Adipose tissue (tissue), 3 donors: ENCODE measurements around the gene ESD. TPM values are rescaled to one million over a fixed set of nuclear protein-coding genes. Genes with fewer than 3 reads are reported as not detected.
"Not testable (repeated sequence)": the region's sequence is repeated elsewhere in the genome, so short reads cannot be mapped to it uniquely, and the experiment has no call there.

Source experiments
- H3K27ac ChIP-seq: one replicate; pipeline ENCODE4 v1.5.1; 2013; ENCODE audit warnings: low read depth, low read length
- WGBS, 3 donors: extraction: QIAGEN DNeasy Blood & Tissue Kit; methylation state at CpG; one replicate each; pipeline ENCODE4 v1.1.7; 2013; 5-methylcytosine and 5-hydroxymethylcytosine counted together
- polyA plus RNA-seq, 3 donors: library from polyadenylated mRNA; stranded (reverse); fragments of 200-250 nt; gene quantifications; one replicate each; pipeline ENCODE4 v1.2.3, GENCODE V29; 2013
- donor health status: healthy with polysubstance abuse.
- donor health status: Bipolar disorder and iron deficiency.
- donor health status: healthy.

The ESD gene
- polyA plus RNA-seq, 3 donors, result 49.9 to 171 (median 110) TPM

GRCh38 chr13:46797501-46798237, 708 bp upstream of the ESD start:
- peak overlapping the region; percentile 20 for H3K27ac ChIP-seq
- 27 to 51% (median 40%) methylated on average over 9 of the region's 9 CpGs for WGBS, 3 donors

- H3K27ac ChIP-seq, result no peak overlapping the region
- WGBS, 3 donors, result 60 to 74% (median 66%) methylated on average over 5 of the region's 5 CpGs
These were observed 839 bp downstream of the ESD start for GRCh38 chr13:46796129-46796514.

GRCh38 chr13:46795321-46795720, 1.6 kb downstream of the ESD start:
- H3K27ac ChIP-seq, result no peak overlapping the region
- whole genome bisulfite sequencing, 3 donors, result 92 to 94% (median 92%) methylated on average over 6 of the region's 6 CpGs

GRCh38 chr13:46783504-46783903, 13.5 kb downstream of the ESD start:
- WGBS, 3 donors, result 89 to 92% (median 92%) methylated on average over 3 of the region's 3 CpGs
- no peak overlapping the region for H3K27ac ChIP-seq

GRCh38 chr13:46782691-46783090, 14.3 kb downstream of the ESD start:
- 55 to 75% (median 72%) methylated on average over 2 of the region's 2 CpGs for WGBS, 3 donors
- no peak overlapping the region for H3K27ac ChIP-seq

- no peak overlapping the region for H3K27ac ChIP-seq
- 86 to 92% (median 87%) methylated on average over 1 of the region's 1 CpG for WGBS, 3 donors
These were observed 14.9 kb downstream of the ESD start for GRCh38 chr13:46782066-46782465.

GRCh38 chr13:46778890-46779289, 18.1 kb downstream of the ESD start:
- no peak overlapping the region for H3K27ac ChIP-seq
- 82 to 93% (median 87%) methylated on average over 2 of the region's 2 CpGs for WGBS, 3 donors

- WGBS, 3 donors, result 81 to 87% (median 82%) methylated on average over 3 of the region's 3 CpGs
- H3K27ac ChIP-seq, result no peak overlapping the region
These were observed 18.9 kb downstream of the ESD start for GRCh38 chr13:46778095-46778494.

GRCh38 chr13:46775385-46776107, 21.4 kb downstream of the ESD start:
- 78 to 89% (median 86%) methylated on average over 8 of the region's 8 CpGs for WGBS, 3 donors
- no peak overlapping the region for H3K27ac ChIP-seq

GRCh38 chr13:46773541-46773940, 23.4 kb downstream of the ESD start:
- no peak overlapping the region for H3K27ac ChIP-seq
- 67 to 76% (median 75%) methylated on average over 2 of the region's 2 CpGs for WGBS, 3 donors

GRCh38 chr13:46771693-46772092, 25.3 kb downstream of the ESD start:
- H3K27ac ChIP-seq, result no peak overlapping the region

- 90 to 98% (median 97%) methylated on average over 3 to 4 of the region's 4 CpGs for WGBS, 3 donors
- H3K27ac ChIP-seq, result not testable (repeated sequence)
These were observed 27.0 kb downstream of the ESD start for GRCh38 chr13:46769925-46770324.

GRCh38 chr13:46761866-46762265, 35.1 kb downstream of the ESD start:
- no peak overlapping the region for H3K27ac ChIP-seq
- 71 to 86% (median 83%) methylated on average over 5 of the region's 5 CpGs for WGBS, 3 donors

GRCh38 chr13:46761174-46761573, 35.8 kb downstream of the ESD start:
- H3K27ac ChIP-seq, result no peak overlapping the region
- 87 to 96% (median 95%) methylated on average over 4 of the region's 4 CpGs for WGBS, 3 donors

GRCh38 chr13:46759846-46760245, 37.1 kb downstream of the ESD start:
- no peak overlapping the region for H3K27ac ChIP-seq

GRCh38 chr13:46757640-46758039, 39.3 kb downstream of the ESD start:
- H3K27ac ChIP-seq, result no peak overlapping the region

More at GRCh38 chr13:46759846-46760245, 37.1 kb downstream of the ESD start:
- 11 to 23% (median 13%) methylated on average over 2 of the region's 2 CpGs for WGBS, 3 donors

GRCh38 chr13:46756977-46757376, 40.0 kb downstream of the ESD start:
- WGBS, 3 donors, result 15 to 46% (median 24%) methylated on average over 4 of the region's 4 CpGs
- H3K27ac ChIP-seq, result no peak overlapping the region

More at GRCh38 chr13:46757640-46758039, 39.3 kb downstream of the ESD start:
- 61 to 65% (median 65%) methylated on average over 3 of the region's 3 CpGs for WGBS, 3 donors

GRCh38 chr13:46755508-46755907, 41.5 kb downstream of the ESD start:
- 67 to 95% (median 89%) methylated on average over 1 to 4 of the region's 5 CpGs for WGBS, 3 donors

GRCh38 chr13:46754812-46755211, 42.1 kb downstream of the ESD start:
- no peak overlapping the region for H3K27ac ChIP-seq

More at GRCh38 chr13:46755508-46755907, 41.5 kb downstream of the ESD start:
- not testable (repeated sequence) for H3K27ac ChIP-seq

- 84 to 88% (median 85%) methylated on average over 6 of the region's 6 CpGs for WGBS, 3 donors
- H3K27ac ChIP-seq, result no peak overlapping the region
These were observed 43.0 kb downstream of the ESD start for GRCh38 chr13:46753917-46754316.
